Fibroblast of lung (primary cell): ENCODE measurements around the gene VSTM1. TPM values are rescaled to one million over a fixed set of nuclear protein-coding genes. Genes with fewer than 3 reads are reported as not detected.
A peak's percentile ranks its signal among the peaks of the same experiment; 100 is the strongest.

Source experiments
- DNase-seq, 2 donors: peaks; one replicate each; pipeline versions ENCODE4 v3.0.0 to v3.0.0-alpha.2; 2010; ENCODE audit warnings: low read depth in 2 of 2
- H2AFZ ChIP-seq: 2 replicates; pipeline ENCODE4 v1.5.1; 2012; ENCODE audit warnings: low read length, control low read depth, inconsistent platforms
- H3K27ac ChIP-seq: 2 replicates; pipeline ENCODE4 v1.5.1; 2011; ENCODE audit warnings: low read length, control low read depth; ENCODE audit not compliant: insufficient read depth
- H3K27me3 ChIP-seq: 2 replicates; pipeline ENCODE4 v1.5.1; 2011; ENCODE audit warnings: mild to moderate bottlenecking, low read length; ENCODE audit not compliant: control insufficient read depth, insufficient read depth
- H3K36me3 ChIP-seq: 2 replicates; pipeline ENCODE4 v1.5.1; 2011; ENCODE audit warnings: low read length; ENCODE audit not compliant: control insufficient read depth, insufficient read depth
- H3K4me1 ChIP-seq: 2 replicates; pipeline ENCODE4 v1.5.1; 2011; ENCODE audit warnings: low read length; ENCODE audit not compliant: control insufficient read depth, insufficient read depth; ENCODE audit errors: extremely low read depth
- H3K4me2 ChIP-seq: 2 replicates; pipeline ENCODE4 v1.5.1; 2011; ENCODE audit warnings: low read length, control low read depth; ENCODE audit not compliant: insufficient read depth; ENCODE audit errors: extremely low read depth
- H3K4me3 ChIP-seq, 4 experiments: fragments of 200-600 bp in 1 of 4; sonication (generic) in 1 of 4; replicated peaks in 1 of 4; 2 replicates each; pipeline ENCODE4 v1.5.1; 2011 to 2016; ENCODE audit warnings: low read length in 4 of 4, low read depth in 3 of 4, mild to moderate bottlenecking in 3 of 4, control low read depth in 2 of 4, inconsistent platforms in 1 of 4, mixed read lengths in 1 of 4; ENCODE audit not compliant: insufficient read depth in 1 of 4; ENCODE audit errors: control extremely low read depth in 1 of 4
- H3K79me2 ChIP-seq: 2 replicates; pipeline ENCODE4 v1.5.1; 2012; ENCODE audit warnings: mild to moderate bottlenecking, low read length, inconsistent platforms; ENCODE audit not compliant: control insufficient read depth, insufficient read depth
- H3K9ac ChIP-seq: 2 replicates; pipeline ENCODE4 v1.5.1; 2011; ENCODE audit warnings: mild to moderate bottlenecking, low read length, control low read depth; ENCODE audit not compliant: insufficient read depth
- H3K9me3 ChIP-seq: 2 replicates; pipeline ENCODE4 v1.5.1; 2012; ENCODE audit warnings: low read depth, low read length; ENCODE audit not compliant: control insufficient read depth, insufficient read depth
- H4K20me1 ChIP-seq: 2 replicates; pipeline ENCODE4 v1.5.1; 2011; ENCODE audit warnings: low read length; ENCODE audit not compliant: control insufficient read depth, insufficient read depth; ENCODE audit errors: extremely low read depth
- CTCF ChIP-seq, 2 donors: IDR thresholded peaks in 1 of 2; conservative IDR thresholded peaks in 1 of 2; 1 replicate in 1 of 2; 2 replicates in 1 of 2; pipeline ENCODE4 v1.5.1; 2011 to 2012; ENCODE audit warnings: low read length in 2 of 2, control low read depth in 1 of 2, inconsistent platforms in 1 of 2, low read depth in 1 of 2, mild to moderate bottlenecking in 1 of 2
- EZH2 ChIP-seq: IDR thresholded peaks from 2 replicates; pipeline ENCODE4 v1.5.1; 2012; ENCODE audit warnings: low read length, control low read depth, mild to moderate bottlenecking; ENCODE audit errors: missing control alignments
- polyA plus RNA-seq, 2 donors: library from polyadenylated mRNA; depleted of rRNA in 1 of 2; stranded (reverse) in 1 of 2; unstranded in 1 of 2; fragments of >200 nt; gene quantifications; 2 replicates each; pipeline ENCODE4 v1.2.1, GENCODE V29; 2011 to 2012; ENCODE audit warnings: missing spikeins in 1 of 2
- total RNA-seq: library from RNA; depleted of rRNA; stranded (reverse); fragments of >200 nt; gene quantifications from 2 replicates; pipeline ENCODE4 v1.2.1, GENCODE V29; 2014

VSTM1 gene
- total and polyA plus RNA-seq, 2 donors (not counting 1 experiment from before 2014, with no cell fraction given): not detected

DNA sequence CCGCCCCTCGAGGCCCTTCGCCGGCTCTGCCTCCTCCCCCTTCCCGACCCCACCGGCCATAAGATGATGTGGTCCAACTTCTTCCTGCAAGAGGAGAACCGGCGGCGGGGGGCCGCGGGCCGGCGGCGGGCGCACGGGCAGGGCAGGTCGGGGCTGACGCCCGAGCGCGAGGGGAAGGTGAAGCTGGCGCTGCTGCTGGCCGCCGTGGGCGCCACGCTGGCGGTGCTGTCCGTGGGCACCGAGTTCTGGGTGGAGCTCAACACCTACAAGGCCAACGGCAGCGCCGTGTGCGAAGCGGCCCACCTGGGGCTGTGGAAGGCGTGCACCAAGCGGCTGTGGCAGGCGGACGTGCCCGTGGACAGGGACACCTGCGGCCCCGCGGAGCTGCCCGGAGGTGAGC lies 70.9 kb downstream of the VSTM1 start:
- Histone ChIP-seq H3K4me1 (no peaks in the 10 kb centered on the region), H3K9ac (no peak overlapping the region), H2AFZ (no peak overlapping the region), H3K36me3 (no peaks in the 10 kb centered on the region), H3K9me3 (no peaks in the 10 kb centered on the region), H3K4me2 (no peak overlapping the region), H3K27ac (no peak overlapping the region), H3K4me3 (no peak overlapping the region), H4K20me1 (no peaks in the 10 kb centered on the region), H3K79me2 (no peaks in the 10 kb centered on the region), H3K27me3 (peaks cover 13% of the 10 kb centered on the region)
- no peak for DNase-seq
- TF ChIP-seq CTCF (conservative IDR thresholded peaks at IDR 0.05 in 1 of 2, IDR thresholded peaks at IDR 0.05 in 1 of 2; ENCODE audit: low read depth in 1 of 2, low read length in 2 of 2): no peak
- TF ChIP-seq EZH2: no peak

- Histone ChIP-seq H3K9ac (no peak overlapping the region), H2AFZ (no peak overlapping the region), H3K36me3 (no peaks in the 10 kb centered on the region), H3K4me1 (no peaks in the 10 kb centered on the region), H3K4me3 (no peak overlapping the region), H4K20me1 (no peaks in the 10 kb centered on the region), H3K27ac (no peak overlapping the region), H3K27me3 (peaks cover 13% of the 10 kb centered on the region), H3K4me2 (no peak overlapping the region), H3K9me3 (no peaks in the 10 kb centered on the region), H3K79me2 (no peaks in the 10 kb centered on the region)
- no peak for DNase-seq
- TF ChIP-seq EZH2: no peak
- no peak for TF ChIP-seq CTCF (conservative IDR thresholded peaks at IDR 0.05 in 1 of 2, IDR thresholded peaks at IDR 0.05 in 1 of 2; ENCODE audit: low read depth in 1 of 2, low read length in 2 of 2)
These were observed 71.5 kb downstream of the VSTM1 start for GRCh38 chr19:53992211-53992610.

- H3K27ac ChIP-seq: no peak within 1 kb of the TSS
- H3K36me3 ChIP-seq: no peaks in the 10 kb centered on the region
- peak within 1 kb of the TSS in 2 of 4 experiments; percentile 28 to 34 for H3K4me3 ChIP-seq
- peak in 1 of 2 donors; percentile 24 for DNase-seq
- H3K9me3 ChIP-seq: no peaks in the 10 kb centered on the region
- peaks cover 13% of the 10 kb centered on the region for H3K27me3 ChIP-seq
- peak within 1 kb of the TSS; percentile 35 for H3K4me2 ChIP-seq
- H3K4me1 ChIP-seq: no peaks in the 10 kb centered on the region
- no peak within 1 kb of the TSS for H3K9ac ChIP-seq
- H2AFZ ChIP-seq: no peak within 1 kb of the TSS
- TF ChIP-seq CTCF (conservative IDR thresholded peaks at IDR 0.05 in 1 of 2, IDR thresholded peaks at IDR 0.05 in 1 of 2; ENCODE audit: low read depth in 1 of 2, low read length in 2 of 2) (no peak), EZH2 (no peak)
- no peaks in the 10 kb centered on the region for H4K20me1 ChIP-seq
- no peaks in the 10 kb centered on the region for H3K79me2 ChIP-seq
These were observed 72.2 kb downstream of the VSTM1 start, which contains the start of gene CACNG6 for GRCh38 chr19:53991224-53992113. Gene CACNG6, plus strand, starts transcription at chr19:53991637. Its CDS starts 1,241 bp downstream, at chr19:53992878.

Other genes with a start within 250 kb of the VSTM1 start
- under 0.01 TPM in 1 of 2 replicates, not detected in the other for gene NLRP12, start 239.6 kb downstream of the VSTM1 start, total RNA-seq
- not detected in 2 replicates for gene NLRP12, start 239.6 kb downstream of the VSTM1 start, polyA plus RNA-seq
- gene MYADM, start 196.0 kb downstream of the VSTM1 start, total RNA-seq: 3.1 and 9.1 TPM in 2 replicates
- 46.0 and 51.5 TPM in 2 replicates for gene MYADM, start 196.0 kb downstream of the VSTM1 start, polyA plus RNA-seq
- not detected in 2 replicates for gene PRKCG, start 181.7 kb downstream of the VSTM1 start, total RNA-seq
- not detected in 2 replicates for gene PRKCG, start 181.7 kb downstream of the VSTM1 start, polyA plus RNA-seq
- gene CACNG7, start 154.6 kb downstream of the VSTM1 start, total RNA-seq: 0.17 and 0.26 TPM in 2 replicates
- 0.68 and 3.2 TPM in 2 replicates for gene CACNG7, start 154.6 kb downstream of the VSTM1 start, polyA plus RNA-seq
- under 0.01 TPM in 1 of 2 replicates, not detected in the other for gene CACNG8, start 101.0 kb downstream of the VSTM1 start, total RNA-seq
- gene CACNG8, start 101.0 kb downstream of the VSTM1 start, polyA plus RNA-seq: 0.01 TPM in 2 replicates
- gene CACNG6, start 72.3 kb downstream of the VSTM1 start, total RNA-seq: under 0.01 TPM in 1 of 2 replicates, not detected in the other
- 0.06 TPM in 1 of 2 replicates, not detected in the other for gene CACNG6, start 72.3 kb downstream of the VSTM1 start, polyA plus RNA-seq
- not detected in 2 replicates for gene TARM1, start 17.5 kb upstream of the VSTM1 start, total RNA-seq
- gene TARM1, start 17.5 kb upstream of the VSTM1 start, polyA plus RNA-seq: not detected in 2 replicates
- gene OSCAR, start 36.9 kb upstream of the VSTM1 start, total RNA-seq: under 0.01 and 0.51 TPM in 2 replicates
- 0.14 and 0.15 TPM in 2 replicates for gene OSCAR, start 36.9 kb upstream of the VSTM1 start, polyA plus RNA-seq
- gene NDUFA3, start 39.0 kb upstream of the VSTM1 start, total RNA-seq: 10.3 and 22.8 TPM in 2 replicates
- 35.4 and 35.9 TPM in 2 replicates for gene NDUFA3, start 39.0 kb upstream of the VSTM1 start, polyA plus RNA-seq
- gene TFPT, start 51.8 kb upstream of the VSTM1 start, total RNA-seq: 16.7 and 19.2 TPM in 2 replicates
- 9.0 and 10.8 TPM in 2 replicates for gene TFPT, start 51.8 kb upstream of the VSTM1 start, polyA plus RNA-seq
- 43.4 and 45.2 TPM in 2 replicates for gene PRPF31, start 51.9 kb upstream of the VSTM1 start, total RNA-seq
- 48.7 and 68.3 TPM in 2 replicates for gene PRPF31, start 51.9 kb upstream of the VSTM1 start, polyA plus RNA-seq
- 6.2 and 10.4 TPM in 2 replicates for gene CNOT3, start 73.9 kb upstream of the VSTM1 start, total RNA-seq
- gene CNOT3, start 73.9 kb upstream of the VSTM1 start, polyA plus RNA-seq: 10.7 and 19.5 TPM in 2 replicates
- 6.7 and 7.3 TPM in 2 replicates for gene LENG1, start 95.8 kb upstream of the VSTM1 start, total RNA-seq
- gene LENG1, start 95.8 kb upstream of the VSTM1 start, polyA plus RNA-seq: 3.2 and 3.5 TPM in 2 replicates
- gene TMC4, start 109.3 kb upstream of the VSTM1 start, total RNA-seq: 0.26 and 0.33 TPM in 2 replicates
- 0.25 and 0.59 TPM in 2 replicates for gene TMC4, start 109.3 kb upstream of the VSTM1 start, polyA plus RNA-seq
- 25.2 and 41.1 TPM in 2 replicates for gene MBOAT7, start 125.7 kb upstream of the VSTM1 start, total RNA-seq
- 28.6 and 42.0 TPM in 2 replicates for gene MBOAT7, start 125.7 kb upstream of the VSTM1 start, polyA plus RNA-seq
- 57.8 and 61.6 TPM in 2 replicates for gene TSEN34, start 127.4 kb upstream of the VSTM1 start, total RNA-seq
- gene TSEN34, start 127.4 kb upstream of the VSTM1 start, polyA plus RNA-seq: 22.5 and 30.5 TPM in 2 replicates
- gene RPS9, start 137.0 kb upstream of the VSTM1 start, total RNA-seq: 2,583 and 2,622 TPM in 2 replicates
- 1,242 and 1,509 TPM in 2 replicates for gene RPS9, start 137.0 kb upstream of the VSTM1 start, polyA plus RNA-seq
- gene LILRB3, start 159.1 kb upstream of the VSTM1 start, total RNA-seq: not detected in 2 replicates
- not detected in 2 replicates for gene LILRB3, start 159.1 kb upstream of the VSTM1 start, polyA plus RNA-seq
- not detected in 2 replicates for gene LILRA6, start 178.9 kb upstream of the VSTM1 start, total RNA-seq
- gene LILRA6, start 178.9 kb upstream of the VSTM1 start, polyA plus RNA-seq: not detected in 2 replicates
- not detected in 2 replicates for gene LILRB5, start 193.4 kb upstream of the VSTM1 start, total RNA-seq
- not detected in 2 replicates for gene LILRB5, start 193.4 kb upstream of the VSTM1 start, polyA plus RNA-seq
- gene LILRB2, start 217.2 kb upstream of the VSTM1 start, total RNA-seq: not detected in 2 replicates
- gene LILRB2, start 217.2 kb upstream of the VSTM1 start, polyA plus RNA-seq: not detected in 2 replicates
- gene LILRA5, start 249.3 kb upstream of the VSTM1 start, total RNA-seq: not detected in 2 replicates
- gene LILRA5, start 249.3 kb upstream of the VSTM1 start, polyA plus RNA-seq: not detected in 2 replicates